ENCODE data around the gene DBNDD2.

- TF ChIP-seq, protein P1, sequence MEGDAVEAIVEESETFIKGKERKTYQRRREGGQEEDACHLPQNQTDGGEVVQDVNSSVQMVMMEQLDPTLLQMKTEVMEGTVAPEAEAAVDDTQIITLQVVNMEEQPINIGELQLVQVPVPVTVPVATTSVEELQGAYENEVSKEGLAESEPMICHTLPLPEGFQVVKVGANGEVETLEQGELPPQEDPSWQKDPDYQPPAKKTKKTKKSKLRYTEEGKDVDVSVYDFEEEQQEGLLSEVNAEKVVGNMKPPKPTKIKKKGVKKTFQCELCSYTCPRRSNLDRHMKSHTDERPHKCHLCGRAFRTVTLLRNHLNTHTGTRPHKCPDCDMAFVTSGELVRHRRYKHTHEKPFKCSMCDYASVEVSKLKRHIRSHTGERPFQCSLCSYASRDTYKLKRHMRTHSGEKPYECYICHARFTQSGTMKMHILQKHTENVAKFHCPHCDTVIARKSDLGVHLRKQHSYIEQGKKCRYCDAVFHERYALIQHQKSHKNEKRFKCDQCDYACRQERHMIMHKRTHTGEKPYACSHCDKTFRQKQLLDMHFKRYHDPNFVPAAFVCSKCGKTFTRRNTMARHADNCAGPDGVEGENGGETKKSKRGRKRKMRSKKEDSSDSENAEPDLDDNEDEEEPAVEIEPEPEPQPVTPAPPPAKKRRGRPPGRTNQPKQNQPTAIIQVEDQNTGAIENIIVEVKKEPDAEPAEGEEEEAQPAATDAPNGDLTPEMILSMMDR (IDR thresholded peaks at IDR 0.05): no peak
- no peak for TF ChIP-seq POLR2A (IDR thresholded peaks at IDR 0.05)
Measured at GRCh38 chr20:45449528-45449927, 41.4 kb downstream of the DBNDD2 start.

All from adrenal gland (tissue), 5 donors.